K562 (cell line): ENCODE data around the gene CPEB1. TPM values are rescaled to one million over a fixed set of nuclear protein-coding genes. Genes with fewer than 3 reads are reported as not detected.

ENCODE experiments used
- ATAC-seq: fragments of 200-7000 bp; cut with Tn5 transposase; 3 replicates; pipeline ENCODE4 v1.9.1; 2020; ENCODE audit warnings: moderate library complexity
- BruUV-seq: library from RNA; stranded (reverse); fragments of 400-500 nt; replicated peaks from 2 replicates; lab custom pipeline; 2021; lab: Mats Ljungman, UMichigan
- CTCF ChIA-PET: fragments of 300-600 bp; formaldehyde crosslinking; extraction: SDS; loops from one replicate; lab custom pipeline; 2021; ENCODE audit warnings: low intra/inter-chr PET ratio; lab: Yijun Ruan, JAX
- POLR2A ChIA-PET: fragments of 300-600, 350-650 bp; sonication (Branson Sonifier 250); formaldehyde crosslinking; extraction: SDS; loops from one replicate; lab custom pipeline; 2021; ENCODE audit warnings: antibody characterized with exemption, inconsistent platforms; lab: Yijun Ruan, JAX
- DNase-seq, 4 experiments: peaks; one replicate each; pipeline versions ENCODE4 v3.0.0 to v3.0.0-alpha.2; 2011 to 2018; ENCODE audit warnings: low spot score in 3 of 4, mixed read lengths in 3 of 4; ENCODE audit errors: extremely low read depth in 1 of 4
- FAIRE-seq: peaks from 2 replicates; lab custom pipeline; 2011; peaks lifted over from hg19 to GRCh38; lab: Jason Lieb, UNC
- H2AFZ ChIP-seq: 2 replicates; pipeline ENCODE4 v1.6.0; 2011; ENCODE audit warnings: low read depth, low read length, control low read depth, inconsistent platforms
- H3K27ac ChIP-seq: fragments of 200-600 bp; 3 replicates; pipeline ENCODE4 v1.8.0; 2011; ENCODE audit warnings: low read depth, mild to moderate bottlenecking, control low read depth, inconsistent platforms, low read length, moderate library complexity, mixed read lengths; ENCODE audit errors: extremely low read depth
- H3K27me3 ChIP-seq, 2 experiments: fragments of 300-600 bp in 1 of 2; 2 replicates in 1 of 2; 3 replicates in 1 of 2; pipeline versions ENCODE4 v1.6.0 to v1.8.0; 2011; ENCODE audit warnings: inconsistent platforms in 2 of 2, low read length in 2 of 2, mild to moderate bottlenecking in 1 of 2, mixed read lengths in 1 of 2, moderate library complexity in 1 of 2; ENCODE audit not compliant: control insufficient read depth in 2 of 2, insufficient read depth in 2 of 2
- H3K36me3 ChIP-seq: fragments of 300-600 bp; 3 replicates; pipeline ENCODE4 v1.8.0; 2011; ENCODE audit warnings: mild to moderate bottlenecking, low read length, inconsistent platforms; ENCODE audit not compliant: control insufficient read depth, insufficient read depth
- H3K4me1 ChIP-seq, 2 experiments: fragments of 200-600 bp in 1 of 2; replicated peaks in 1 of 2; 2 replicates in 1 of 2; 3 replicates in 1 of 2; pipeline versions ENCODE4 v1.5.1 to v1.8.0; 2011; ENCODE audit warnings: inconsistent platforms in 2 of 2, low read length in 2 of 2, mild to moderate bottlenecking in 1 of 2, mixed read lengths in 1 of 2, moderate library complexity in 1 of 2; ENCODE audit not compliant: control insufficient read depth in 2 of 2, insufficient read depth in 2 of 2
- H3K4me2 ChIP-seq: 2 replicates; pipeline ENCODE4 v1.6.1; 2011; ENCODE audit warnings: low read length, control low read depth, inconsistent platforms, mixed read lengths; ENCODE audit not compliant: insufficient read depth
- H3K4me3 ChIP-seq: fragments of 200-600 bp; sonication (generic), shearing (Covaris generic); 2 replicates; pipeline ENCODE4 v1.5.1; 2016; ENCODE audit warnings: control low read depth, inconsistent platforms
- H3K79me2 ChIP-seq: fragments of 200-600 bp; 3 replicates; pipeline ENCODE4 v1.8.0; 2011; ENCODE audit warnings: low read length, inconsistent platforms; ENCODE audit not compliant: control insufficient read depth, insufficient read depth
- H3K9ac ChIP-seq, 2 experiments: 2 replicates each; pipeline versions ENCODE4 v1.6.0 to v1.6.1; 2011; ENCODE audit warnings: low read depth in 2 of 2, low read length in 2 of 2, control low read depth in 1 of 2, inconsistent platforms in 1 of 2, mild to moderate bottlenecking in 1 of 2, mixed read lengths in 1 of 2; ENCODE audit not compliant: insufficient read depth in 1 of 2
- H3K9me1 ChIP-seq: one replicate; pipeline ENCODE4 v1.6.0; 2011; ENCODE audit warnings: inconsistent platforms, mild to moderate bottlenecking, low read length, moderate library complexity; ENCODE audit not compliant: control insufficient read depth, insufficient read depth
- H3K9me3 ChIP-seq: replicated peaks from 2 replicates; pipeline ENCODE4 v1.5.1; 2011; ENCODE audit warnings: low read depth, low read length, inconsistent platforms; ENCODE audit not compliant: control insufficient read depth, insufficient read depth
- H4K20me1 ChIP-seq: replicated peaks from 2 replicates; pipeline ENCODE4 v1.6.1; 2011; ENCODE audit warnings: low read length, inconsistent platforms, mixed read lengths; ENCODE audit not compliant: control insufficient read depth, insufficient read depth
- CREBBP ChIP-seq: IDR thresholded peaks from one replicate; pipeline ENCODE4 v1.6.1; 2012; ENCODE audit warnings: low read depth, mild to moderate bottlenecking, control low read depth, inconsistent platforms, low read length
- HCFC1 ChIP-seq: IDR thresholded peaks from 2 replicates; pipeline ENCODE4 v1.6.1; 2012; ENCODE audit warnings: low read depth, low read length, improper control_type of control experiment
- HNRNPLL ChIP-seq: fragments of 200-400 bp; formaldehyde crosslinking; IDR thresholded peaks from 2 replicates; pipeline ENCODE4 v1.6.1; 2017; ENCODE audit warnings: low read length, low read depth, mild to moderate bottlenecking; ENCODE audit not compliant: poor library complexity, severe bottlenecking
- NCOA1 ChIP-seq: fragments of 450-650 bp; IDR thresholded peaks from 2 replicates; pipeline ENCODE4 v1.6.1; 2016; ENCODE audit warnings: low read depth
- OTX1 ChIP-seq: fragments of 450-650 bp; formaldehyde crosslinking; IDR thresholded peaks from 2 replicates; pipeline ENCODE4 v1.4.0; 2022; ENCODE audit warnings: mild to moderate bottlenecking
- ZC3H4 ChIP-seq: sonication (generic); formaldehyde crosslinking; IDR thresholded peaks from 2 replicates; pipeline ENCODE4 v1.9.0; 2021; ENCODE audit warnings: missing genetic modification reagents, borderline replicate concordance
- ZNF431 ChIP-seq: sonication (generic); formaldehyde crosslinking; IDR thresholded peaks from 2 replicates; pipeline ENCODE4 v1.8.0; 2022; ENCODE audit warnings: mild to moderate bottlenecking, missing genetic modification reagents
- ZNF444 ChIP-seq: fragments of 250-450 bp; sonication (Bioruptor Pico); IDR thresholded peaks from 2 replicates; pipeline ENCODE4 v1.4.0; 2020; ENCODE audit warnings: mild to moderate bottlenecking, moderate library complexity
- WGBS: fragments of 100-300 bp; shearing (Covaris generic); methylation state at CpG from one replicate; pipeline ENCODE4 v1.1.6; 2016; ENCODE audit warnings: low coverage, mixed read lengths; ENCODE audit not compliant: insufficient coverage; ENCODE audit errors: missing lambda C conversion rate; 5-methylcytosine and 5-hydroxymethylcytosine counted together
- in situ Hi-C: fragments of 300-500 bp; cut with MboI; formaldehyde crosslinking; loops from 4 replicates; pipeline ENCODE4 v1.15.0; 2018; ENCODE audit warnings: inconsistent platforms, mixed read lengths
- intact Hi-C: fragments of 100-400 bp; cut with micrococcal nuclease; formaldehyde crosslinking; loops from 2 replicates; pipeline ENCODE4 v1.14.2; 2022
- polyA plus RNA-seq, 8 experiments: library from polyadenylated mRNA; depleted of rRNA in 4 of 8; stranded (reverse) in 5 of 8; unstranded in 3 of 8; fragments of >200 nt; fragmentation: Nextera tagmentation in 2 of 8; fragmentation: Illumina TruSeq in 1 of 8; extraction: Ambion mirVana in 2 of 8; extraction: Trizol in 1 of 8; gene quantifications; 2 replicates each; pipeline versions ENCODE4 v1.2.1 to v1.2.3, GENCODE V29; 2011 to 2014; ENCODE audit warnings: inconsistent platforms in 1 of 8, missing spikeins in 1 of 8
- total RNA-seq, 7 experiments: library from RNA; depleted of rRNA in 6 of 7; stranded (reverse); fragments of >200 nt in 6 of 7; fragmentation: Illumina TruSeq in 2 of 7; extraction: Trizol in 2 of 7; gene quantifications; 2 replicates each; pipeline versions ENCODE4 v1.2.1 to v1.2.3, GENCODE V29; 2011 to 2021; ENCODE audit warnings: low replicate concordance in 1 of 7
- TF ChIP-seq, protein P1 (sequence below): sonication (generic); formaldehyde crosslinking; IDR thresholded peaks from 2 replicates; pipeline ENCODE4 v1.8.0; 2023; ENCODE audit warnings: mild to moderate bottlenecking, missing genetic modification reagents
- TF ChIP-seq, protein P2 (sequence below): sonication (generic); formaldehyde crosslinking; IDR thresholded peaks from 2 replicates; pipeline ENCODE4 v1.8.0; 2022; ENCODE audit warnings: mild to moderate bottlenecking, missing genetic modification reagents

CPEB1 gene
- total and polyA plus RNA-seq, 9 of the 15 experiments (the other 6 are each of a cell fraction or from before 2014, with no cell fraction given) = 2.2 to 13.4 (median 9.7) TPM

DNA sequence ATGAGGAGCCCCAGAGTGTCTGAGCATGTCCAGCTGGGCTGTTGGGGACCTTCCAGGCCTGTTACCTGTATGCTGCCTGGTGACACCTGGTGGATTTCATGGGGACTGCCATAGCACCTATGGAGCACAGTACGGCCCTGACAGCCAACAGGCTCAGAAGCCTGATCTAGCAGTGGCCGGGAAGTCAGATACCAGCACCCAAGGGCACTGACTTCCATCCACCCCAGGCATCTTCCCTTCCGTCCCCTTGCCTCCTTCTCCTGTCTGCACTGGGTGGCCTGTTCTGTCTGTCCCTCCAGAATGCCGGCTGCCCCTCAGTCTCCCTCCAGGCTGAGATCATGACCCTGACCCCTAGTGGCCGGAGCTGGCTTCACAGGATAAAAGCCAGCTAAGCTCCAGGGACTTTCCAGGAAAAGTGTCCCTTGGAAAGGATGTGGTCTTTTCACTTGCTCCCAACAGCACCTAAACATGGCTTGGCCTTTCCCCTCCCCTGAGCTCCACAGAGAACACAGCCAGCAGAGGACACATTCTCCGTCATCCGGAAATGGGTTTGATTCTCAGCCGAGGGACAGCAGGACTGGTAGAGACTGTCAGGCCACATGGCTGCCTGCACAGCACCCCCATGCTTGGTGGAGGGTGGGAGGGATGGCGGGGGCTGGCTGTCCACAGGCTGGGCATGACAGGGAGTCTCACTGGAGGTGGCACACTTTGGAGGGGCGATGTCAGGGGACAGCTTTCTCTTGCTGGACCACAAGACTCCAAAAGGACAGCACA lies 116.4 kb downstream of the CPEB1 start (continued):
- TF ChIP-seq, protein P1, sequence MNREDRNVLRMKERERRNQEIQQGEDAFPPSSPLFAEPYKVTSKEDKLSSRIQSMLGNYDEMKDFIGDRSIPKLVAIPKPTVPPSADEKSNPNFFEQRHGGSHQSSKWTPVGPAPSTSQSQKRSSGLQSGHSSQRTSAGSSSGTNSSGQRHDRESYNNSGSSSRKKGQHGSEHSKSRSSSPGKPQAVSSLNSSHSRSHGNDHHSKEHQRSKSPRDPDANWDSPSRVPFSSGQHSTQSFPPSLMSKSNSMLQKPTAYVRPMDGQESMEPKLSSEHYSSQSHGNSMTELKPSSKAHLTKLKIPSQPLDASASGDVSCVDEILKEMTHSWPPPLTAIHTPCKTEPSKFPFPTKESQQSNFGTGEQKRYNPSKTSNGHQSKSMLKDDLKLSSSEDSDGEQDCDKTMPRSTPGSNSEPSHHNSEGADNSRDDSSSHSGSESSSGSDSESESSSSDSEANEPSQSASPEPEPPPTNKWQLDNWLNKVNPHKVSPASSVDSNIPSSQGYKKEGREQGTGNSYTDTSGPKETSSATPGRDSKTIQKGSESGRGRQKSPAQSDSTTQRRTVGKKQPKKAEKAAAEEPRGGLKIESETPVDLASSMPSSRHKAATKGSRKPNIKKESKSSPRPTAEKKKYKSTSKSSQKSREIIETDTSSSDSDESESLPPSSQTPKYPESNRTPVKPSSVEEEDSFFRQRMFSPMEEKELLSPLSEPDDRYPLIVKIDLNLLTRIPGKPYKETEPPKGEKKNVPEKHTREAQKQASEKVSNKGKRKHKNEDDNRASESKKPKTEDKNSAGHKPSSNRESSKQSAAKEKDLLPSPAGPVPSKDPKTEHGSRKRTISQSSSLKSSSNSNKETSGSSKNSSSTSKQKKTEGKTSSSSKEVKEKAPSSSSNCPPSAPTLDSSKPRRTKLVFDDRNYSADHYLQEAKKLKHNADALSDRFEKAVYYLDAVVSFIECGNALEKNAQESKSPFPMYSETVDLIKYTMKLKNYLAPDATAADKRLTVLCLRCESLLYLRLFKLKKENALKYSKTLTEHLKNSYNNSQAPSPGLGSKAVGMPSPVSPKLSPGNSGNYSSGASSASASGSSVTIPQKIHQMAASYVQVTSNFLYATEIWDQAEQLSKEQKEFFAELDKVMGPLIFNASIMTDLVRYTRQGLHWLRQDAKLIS (CRISPR knock-in tag) = peak; percentile 57; the same call in 1 of the 2 replicates

DNA sequence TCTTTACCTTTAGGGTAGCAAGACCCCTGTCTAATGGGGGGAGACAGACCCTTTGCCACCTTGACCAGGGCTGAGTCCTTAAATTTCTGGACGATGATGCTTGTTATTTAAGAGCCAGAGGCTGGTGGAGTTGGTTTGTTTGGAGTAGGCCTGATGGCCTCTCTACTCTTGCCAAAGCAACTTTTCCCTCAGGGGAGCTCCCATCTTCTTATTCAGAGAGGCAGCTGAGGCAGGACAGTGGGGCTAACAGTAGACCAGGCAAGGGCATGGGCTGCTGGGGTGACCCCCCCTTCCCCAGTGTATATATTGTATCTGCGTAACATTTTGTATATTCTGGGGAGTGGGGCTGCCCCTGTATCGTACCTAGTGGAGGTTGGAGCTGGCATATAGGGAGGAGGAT lies 117.2 kb downstream of the CPEB1 start:
- H3K4me2 ChIP-seq = no peak overlapping the region
- intact Hi-C loops (no loop called here), in situ Hi-C loops (loop anchor here (5.0 kb wide), 1 partner anchor 472 kb away; no protein-coding TSS in a partner anchor)
- no peak overlapping the region for H3K9ac ChIP-seq
- 0 out of 2 replicates have a peak overlapping the region, but pooled peaks have one; percentile 100 for H2AFZ ChIP-seq
- no peak for FAIRE-seq
- H4K20me1 ChIP-seq = no peaks in the 10 kb centered on the region
- no peak for ATAC-seq
- H3K27me3 ChIP-seq = no peaks in the 10 kb centered on the region
- WGBS = 68% methylated on average over 3 of the region's 3 CpGs
- H3K4me1 ChIP-seq = peaks cover 9 to 20% of the 10 kb centered on the region in 2 experiments; a peak in 3 of 5 replicates
- H3K9me3 ChIP-seq = no peaks in the 10 kb centered on the region
- CTCF ChIA-PET = no interaction called here
- H3K27ac ChIP-seq = no peak overlapping the region
- no peaks in the 10 kb centered on the region for H3K79me2 ChIP-seq
- DNase-seq = no peak
- TF ChIP-seq ZNF431 (CRISPR knock-in tag) (no peak), OTX1 (CRISPR knock-in tag) (no peak), ZNF444 (CRISPR knock-in tag) (no peak), HCFC1 (no peak), ZC3H4 (CRISPR knock-in tag) (no peak), NCOA1 (no peak), CREBBP (no peak), HNRNPLL (no peak)
- TF ChIP-seq, protein P2, sequence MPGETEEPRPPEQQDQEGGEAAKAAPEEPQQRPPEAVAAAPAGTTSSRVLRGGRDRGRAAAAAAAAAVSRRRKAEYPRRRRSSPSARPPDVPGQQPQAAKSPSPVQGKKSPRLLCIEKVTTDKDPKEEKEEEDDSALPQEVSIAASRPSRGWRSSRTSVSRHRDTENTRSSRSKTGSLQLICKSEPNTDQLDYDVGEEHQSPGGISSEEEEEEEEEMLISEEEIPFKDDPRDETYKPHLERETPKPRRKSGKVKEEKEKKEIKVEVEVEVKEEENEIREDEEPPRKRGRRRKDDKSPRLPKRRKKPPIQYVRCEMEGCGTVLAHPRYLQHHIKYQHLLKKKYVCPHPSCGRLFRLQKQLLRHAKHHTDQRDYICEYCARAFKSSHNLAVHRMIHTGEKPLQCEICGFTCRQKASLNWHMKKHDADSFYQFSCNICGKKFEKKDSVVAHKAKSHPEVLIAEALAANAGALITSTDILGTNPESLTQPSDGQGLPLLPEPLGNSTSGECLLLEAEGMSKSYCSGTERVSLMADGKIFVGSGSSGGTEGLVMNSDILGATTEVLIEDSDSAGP (CRISPR knock-in tag) = no peak
- H3K9me1 ChIP-seq = no peaks in the 10 kb centered on the region
- no TSS peak for BruUV-seq
- H3K36me3 ChIP-seq = peaks cover 16% of the 10 kb centered on the region
- H3K4me3 ChIP-seq = no peak overlapping the region
- POLR2A ChIA-PET = interaction anchor here (1.4 to 2.4 kb wide), 2 partner anchors 8 to 10 kb away, joined by 3 to 33 read pairs; partner anchors contain the start of gene RPS17
